Kidney glomerular epithelial cell (primary cell): ENCODE results near the gene NIPAL1.

Experiments used
- DNase-seq: peaks from one replicate; lab custom pipeline; 2025; lab: John Stamatoyannopoulos, UW

The NIPAL1 gene

DNA sequence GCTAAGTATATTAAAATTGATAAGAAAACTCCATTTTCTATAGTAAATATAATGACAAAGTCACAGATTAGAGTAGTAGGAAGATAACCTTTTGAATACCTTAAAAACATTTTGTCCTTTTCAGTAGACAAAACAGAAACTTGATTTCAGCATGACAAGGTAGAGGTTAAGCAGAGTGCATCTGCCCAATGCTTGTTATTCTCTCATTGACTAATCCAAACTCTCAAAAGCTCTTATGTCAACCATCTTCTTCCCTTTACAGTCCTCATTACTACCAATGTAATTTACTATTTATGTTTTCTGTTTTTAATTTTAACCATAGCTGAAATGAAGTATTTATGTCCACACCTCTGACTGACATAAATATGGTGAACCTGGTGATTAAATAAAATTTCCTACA is 11.1 kb downstream of the NIPAL1 start:
- no peak for DNase-seq

DNA sequence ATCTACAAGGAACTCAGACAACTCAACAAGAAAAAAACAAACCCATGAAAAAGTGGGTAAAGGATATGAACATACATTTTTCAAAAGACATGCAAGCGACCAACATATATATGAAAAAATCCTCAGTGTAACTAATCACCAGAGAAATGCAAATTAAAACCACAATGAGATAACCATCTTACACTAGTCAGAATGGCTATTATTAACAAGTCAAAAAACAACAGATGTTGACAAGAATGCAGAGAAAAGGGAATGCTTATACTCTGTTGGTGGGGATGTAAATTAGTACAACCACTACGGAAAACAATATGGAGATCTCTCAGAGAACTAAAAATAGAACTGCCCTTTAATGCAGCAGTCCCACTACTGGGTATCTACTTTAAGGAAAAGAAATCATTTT is 12.1 kb downstream of the NIPAL1 start:
- no peak for DNase-seq

DNA sequence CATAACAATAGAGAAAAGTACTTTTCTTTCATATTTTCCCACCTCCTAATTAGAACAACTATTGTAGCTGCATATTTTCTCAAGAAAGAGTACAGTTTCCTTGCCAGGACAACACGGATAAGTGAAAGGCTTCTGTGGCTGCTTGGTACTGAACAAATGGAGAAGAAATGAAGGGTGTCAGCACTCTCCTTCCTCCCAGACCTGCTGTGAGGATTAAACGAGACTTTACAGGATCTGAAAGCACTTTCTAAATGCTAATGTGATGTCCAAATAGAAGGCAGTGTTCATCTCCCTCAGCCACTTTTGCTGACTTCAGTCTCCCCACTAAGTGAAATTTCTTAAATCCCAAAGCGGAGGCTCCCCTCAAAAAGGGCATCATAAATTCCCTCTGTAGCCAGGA is 13.9 kb downstream of the NIPAL1 start:
- no peak for DNase-seq

DNA sequence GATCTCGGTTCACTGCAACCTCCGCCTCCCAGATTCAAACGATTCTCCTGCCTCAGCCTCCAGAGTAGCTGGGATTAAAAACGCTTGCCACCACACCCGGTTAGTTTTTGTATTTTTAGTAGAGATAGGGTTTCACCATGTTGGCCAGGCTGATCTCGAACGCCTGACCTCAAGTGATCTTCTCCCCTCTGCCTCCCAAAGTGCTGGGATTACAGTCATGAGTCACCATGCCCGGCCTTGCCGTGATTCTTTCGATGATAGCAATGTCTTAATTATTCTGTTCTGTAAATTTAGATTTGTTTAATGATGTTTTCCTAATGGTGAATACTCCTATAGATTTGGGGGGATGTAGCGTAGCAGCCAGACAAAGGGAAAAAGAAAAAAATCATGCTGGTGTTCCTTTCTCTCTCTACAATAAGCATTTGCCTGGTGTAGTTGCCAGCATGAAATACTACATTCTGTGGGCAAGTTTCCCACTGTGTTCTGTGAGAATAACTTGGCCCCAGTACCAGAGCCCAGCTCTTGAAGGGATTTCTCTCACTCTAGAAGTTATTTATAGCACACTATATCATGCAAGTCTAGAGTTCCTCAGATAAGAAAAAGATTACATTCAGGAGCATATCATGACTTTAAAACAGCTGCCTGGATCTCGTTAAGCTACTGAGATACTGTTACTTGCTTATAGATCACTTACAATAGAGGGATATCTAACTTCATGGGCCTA is 15.4 kb downstream of the NIPAL1 start:
- no peak for DNase-seq

DNA sequence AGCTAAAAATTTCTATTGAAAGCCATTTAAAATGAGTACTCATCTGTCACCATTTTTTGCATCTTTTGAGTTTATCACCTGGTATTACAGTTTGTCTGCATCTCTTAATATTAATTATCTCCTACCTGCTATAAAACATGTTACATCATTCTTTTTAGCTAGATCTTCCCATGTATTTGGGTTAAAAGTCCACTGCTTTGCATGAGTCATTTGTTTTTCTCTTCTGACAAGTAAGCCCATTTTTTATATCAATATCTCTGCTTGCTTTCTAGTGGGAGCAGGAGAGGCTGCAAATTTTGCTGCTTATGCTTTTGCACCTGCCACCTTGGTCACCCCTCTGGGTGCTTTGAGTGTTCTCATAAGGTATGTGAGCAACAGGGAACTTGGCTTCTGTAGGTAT is 16.1 kb downstream of the NIPAL1 start:
- DNase-seq = no peak

DNA sequence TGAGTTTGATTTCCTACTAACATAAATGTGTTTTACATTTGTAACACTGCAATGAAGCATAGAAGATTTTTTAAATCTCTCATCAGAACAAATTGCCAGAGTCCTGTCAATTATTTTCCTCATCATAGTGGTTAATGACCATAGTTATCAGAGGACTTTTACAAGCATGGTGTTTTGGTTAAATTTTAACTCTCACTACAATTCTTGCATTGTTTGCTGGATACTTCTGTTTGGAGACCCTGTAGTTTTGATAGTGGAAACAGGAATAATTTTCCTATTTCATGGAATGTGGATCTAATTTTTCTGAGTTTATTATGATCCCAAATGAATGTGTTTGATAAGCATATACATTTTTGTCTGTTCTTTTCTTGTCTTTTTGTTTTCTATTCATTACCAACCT is 16.8 kb downstream of the NIPAL1 start:
- no peak for DNase-seq

DNA sequence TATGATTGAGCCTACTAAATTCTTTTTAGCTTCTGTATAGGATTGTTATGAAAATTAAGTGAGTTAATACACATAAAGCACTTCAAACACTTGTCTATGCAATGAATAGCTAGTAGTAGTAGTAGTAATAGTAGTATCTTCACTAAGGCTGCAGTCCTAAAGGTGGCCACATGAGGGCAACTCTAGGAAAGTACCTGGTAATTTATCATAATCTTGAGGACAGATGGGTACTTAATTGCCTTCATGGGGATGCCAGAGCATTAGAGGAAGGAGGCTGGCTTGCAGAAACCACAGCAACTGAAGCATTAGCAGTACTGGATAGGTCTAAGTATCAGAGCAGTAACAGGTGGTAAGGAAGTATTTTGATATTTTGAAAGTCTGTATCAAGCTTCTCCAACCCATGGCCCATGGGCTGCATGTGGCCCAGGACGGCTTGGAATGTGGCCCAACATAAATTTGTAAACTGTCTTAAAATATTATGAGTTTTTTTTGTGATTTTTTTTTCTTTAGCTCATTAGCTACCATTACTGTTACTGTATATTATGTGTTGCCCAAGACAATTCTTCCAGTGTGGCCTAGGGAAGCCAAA is 17.3 kb downstream of the NIPAL1 start:
- peak; percentile 14 for DNase-seq

DNA sequence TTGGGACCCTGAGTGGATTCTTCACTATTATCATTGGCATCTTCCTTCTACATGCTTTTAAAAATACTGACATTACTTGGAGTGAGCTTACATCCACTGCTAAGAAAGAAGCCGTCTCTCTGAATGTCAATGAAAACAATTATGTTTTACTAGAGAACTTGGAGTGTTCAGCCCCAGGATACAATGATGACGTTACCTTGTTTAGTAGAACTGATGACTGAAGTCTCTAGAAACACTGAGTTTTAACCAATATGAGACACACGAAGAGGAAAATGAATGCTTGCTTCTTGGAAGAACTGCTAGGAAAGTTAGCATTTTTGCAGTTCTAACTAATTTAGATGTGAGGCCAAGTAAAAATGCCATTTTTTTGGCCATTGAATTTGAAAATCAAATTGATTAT is 19.4 kb downstream of the NIPAL1 start:
- no peak for DNase-seq

DNA sequence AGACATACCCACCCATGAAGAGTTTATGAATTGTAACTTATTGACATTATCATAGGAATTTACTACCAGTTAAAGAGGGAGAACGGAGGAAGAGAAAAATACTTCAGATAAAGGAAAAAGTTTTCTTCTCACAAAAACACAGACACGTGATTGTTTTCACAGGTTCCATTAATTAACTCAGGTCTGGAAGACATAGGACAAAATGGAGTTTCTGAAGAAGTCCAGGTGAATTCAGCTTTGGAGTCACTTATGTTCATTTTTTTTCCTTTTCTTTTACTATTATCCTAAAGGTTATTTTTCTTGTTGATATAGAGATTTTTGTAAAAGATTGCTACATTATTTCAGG is 20.5 kb downstream of the NIPAL1 start:
- DNase-seq = no peak

DNA sequence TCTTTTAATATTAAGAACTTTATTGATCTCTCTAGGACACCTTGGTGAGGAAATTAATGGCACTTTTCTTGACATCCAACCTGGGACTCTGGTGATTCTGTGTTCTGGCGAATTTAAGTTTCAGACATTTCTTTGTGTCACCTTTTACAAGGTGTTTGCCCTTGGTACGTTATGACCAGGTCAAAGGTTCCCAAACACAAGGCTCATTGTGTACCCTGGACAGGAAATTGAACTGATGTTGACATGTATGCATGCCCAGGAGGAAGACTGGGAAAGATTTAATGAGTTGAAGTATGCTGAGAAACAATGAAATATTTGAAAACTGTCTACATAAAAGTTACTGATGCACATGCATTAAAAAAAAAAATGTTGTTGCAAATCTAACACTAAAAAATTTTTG is 22.1 kb downstream of the NIPAL1 start:
- DNase-seq = no peak

DNA sequence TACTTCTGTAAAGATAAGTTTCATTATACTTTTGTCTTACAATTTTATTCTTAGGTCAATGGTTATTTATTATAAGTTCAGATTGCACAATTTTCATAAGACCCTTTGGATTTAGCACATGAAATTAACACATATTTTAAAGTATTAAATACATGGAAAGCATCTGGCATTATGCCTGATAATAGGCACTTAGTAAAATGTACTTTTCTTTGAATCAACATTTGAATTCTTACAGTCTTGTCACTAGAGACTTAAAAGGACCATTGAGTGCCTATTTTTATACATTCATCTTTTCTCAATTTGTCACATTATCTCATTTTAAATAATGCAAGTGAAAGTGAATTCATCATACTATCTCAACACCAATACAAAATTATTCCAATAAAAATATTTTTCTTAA is 23.0 kb downstream of the NIPAL1 start:
- DNase-seq = no peak

DNA sequence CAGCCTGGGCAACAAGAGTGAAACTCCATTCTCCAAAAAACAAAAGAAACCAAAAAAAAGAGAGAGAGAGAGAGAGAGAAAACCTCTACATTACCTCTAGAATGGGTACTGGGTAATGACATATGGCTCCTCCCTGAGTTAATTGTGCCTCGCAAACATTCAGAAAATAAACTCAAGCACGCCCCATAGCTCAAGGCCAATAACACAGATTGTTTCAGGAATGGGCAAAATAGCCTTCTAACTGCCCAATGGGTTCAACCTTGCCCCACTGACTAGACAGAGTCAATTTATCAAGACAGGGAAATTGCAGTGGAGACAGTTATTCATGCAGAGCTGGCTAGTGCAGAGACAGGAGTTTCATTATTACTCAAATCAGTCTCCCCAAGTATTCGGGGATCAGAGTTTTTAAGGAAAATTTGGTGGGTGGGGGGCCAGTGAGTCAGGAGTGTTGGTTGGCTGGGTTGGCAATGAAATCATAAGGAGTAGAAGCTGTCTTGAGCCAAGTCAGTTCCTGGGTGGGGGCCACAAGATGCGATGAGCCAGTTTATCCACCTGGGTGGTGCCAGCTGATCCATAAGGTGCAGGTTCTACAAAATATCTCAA is 25.1 kb downstream of the NIPAL1 start:
- DNase-seq = no peak

DNA sequence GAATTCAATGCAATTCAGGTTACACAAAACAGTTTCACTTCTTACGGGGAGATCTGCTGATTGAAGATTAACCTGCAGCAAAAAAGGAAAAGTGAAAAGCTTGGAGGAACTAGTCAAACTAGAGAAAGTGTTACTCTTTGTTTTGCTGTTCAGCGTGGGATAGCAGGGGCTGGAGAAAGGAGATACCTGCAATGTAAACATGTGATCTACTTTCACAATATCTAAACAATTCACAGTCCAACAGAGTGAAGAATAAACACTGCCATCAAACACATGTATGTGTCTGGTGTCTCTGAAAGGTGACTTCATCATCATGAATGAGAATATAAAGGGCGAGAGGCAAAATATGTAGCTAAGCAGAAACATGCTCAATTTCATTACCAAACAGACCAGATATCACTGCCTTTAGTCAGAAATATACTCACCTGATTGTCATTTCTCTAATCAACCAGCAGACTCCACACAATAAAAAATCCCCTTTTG is 26.4 kb downstream of the NIPAL1 start:
- DNase-seq = no peak

DNA sequence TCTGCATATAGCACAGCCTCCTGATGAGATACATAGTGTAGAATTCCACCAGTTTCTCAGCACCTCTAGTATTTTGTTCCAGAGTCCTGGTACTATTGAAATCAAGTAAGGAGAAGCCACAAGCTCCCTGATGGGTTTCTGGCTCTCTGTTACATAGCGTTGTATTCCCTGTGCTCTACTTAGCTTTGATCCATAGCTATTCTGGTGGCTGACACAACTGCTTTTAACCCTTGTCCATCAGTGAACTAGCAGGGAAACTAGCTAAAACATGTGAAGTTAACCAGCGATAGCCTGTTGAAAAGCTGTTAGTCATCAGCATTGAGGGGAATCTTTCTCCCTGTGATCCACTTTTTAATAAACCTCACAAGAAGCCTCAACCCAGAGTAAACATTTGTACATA is 26.9 kb downstream of the NIPAL1 start:
- DNase-seq = no peak

DNA sequence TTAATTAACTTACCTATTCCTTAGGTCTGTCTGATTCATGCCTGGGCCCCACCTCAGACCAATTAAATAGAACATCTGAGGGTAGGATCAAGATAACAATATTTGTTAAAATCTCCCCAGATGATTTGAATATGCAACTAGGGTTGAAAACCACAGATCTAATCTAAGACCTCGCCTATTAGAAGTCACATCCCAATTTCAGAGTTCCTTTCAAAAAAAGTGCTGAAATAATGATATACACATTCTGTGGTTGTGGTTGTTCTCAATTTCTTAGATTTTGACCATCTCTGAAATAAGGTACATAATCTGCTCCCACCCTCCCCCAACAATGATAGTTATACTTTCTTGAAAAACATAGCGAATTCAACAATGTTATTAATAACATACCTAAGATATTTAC is 27.7 kb downstream of the NIPAL1 start:
- DNase-seq = no peak

DNA sequence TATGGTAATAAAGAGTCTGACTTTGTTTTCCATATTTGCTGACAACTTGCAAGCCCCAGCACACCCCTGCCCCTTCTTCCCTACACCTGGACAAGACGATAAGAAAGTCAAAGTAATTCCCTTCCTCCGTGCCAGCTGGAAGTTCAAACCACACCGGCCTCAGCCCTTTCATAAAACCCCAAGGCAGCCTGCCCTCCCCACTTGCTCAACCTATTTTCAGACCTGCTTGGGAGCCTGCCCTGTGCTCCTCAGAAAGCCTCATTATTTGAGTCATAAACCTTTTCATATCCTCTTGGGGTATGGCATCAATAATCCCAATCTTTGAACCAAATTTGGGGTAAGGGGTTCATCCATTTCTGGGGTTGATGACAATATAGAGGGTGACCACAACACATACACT is 29.5 kb downstream of the NIPAL1 start:
- no peak for DNase-seq

DNA sequence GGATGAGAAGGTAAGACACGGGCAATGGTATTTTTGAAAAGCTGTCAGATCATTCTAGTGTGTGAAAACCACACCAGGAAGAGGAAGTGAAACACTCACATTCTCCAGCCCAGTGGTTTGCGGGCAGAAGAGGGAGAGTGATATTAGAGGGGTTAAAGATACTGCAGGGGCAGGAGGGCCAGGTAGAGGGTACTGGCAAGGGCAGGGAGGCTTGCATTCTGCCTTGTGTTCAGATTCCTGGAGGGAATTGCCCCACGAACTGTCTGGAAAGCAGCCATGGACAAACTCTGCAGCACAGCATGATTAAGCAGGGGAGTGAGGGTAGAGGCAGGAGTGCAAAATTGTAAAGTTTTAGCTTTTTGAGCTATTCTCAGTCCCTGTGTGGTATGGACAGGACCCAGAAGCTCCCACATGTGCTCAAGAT is 30.9 kb downstream of the NIPAL1 start:
- no peak for DNase-seq

DNA sequence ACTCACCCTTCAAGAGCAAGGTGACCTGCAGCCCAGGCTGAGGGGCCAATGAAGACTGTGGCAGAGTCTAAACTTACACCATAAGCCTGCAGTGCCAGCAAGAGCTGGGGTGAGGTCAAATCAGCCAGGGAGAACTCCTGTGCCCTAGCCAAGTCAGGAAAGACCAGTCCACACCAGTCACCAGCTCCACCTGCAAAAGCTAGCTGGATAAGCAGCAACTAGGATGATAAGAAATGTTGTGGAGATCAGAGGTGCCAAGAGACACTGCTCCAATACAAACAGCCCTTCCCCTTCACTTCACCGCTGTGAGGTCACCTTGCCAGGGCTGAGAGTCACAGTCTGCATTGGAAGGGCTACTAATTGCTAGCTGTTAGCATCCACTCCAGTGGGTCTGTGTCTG is 31.3 kb downstream of the NIPAL1 start:
- no peak for DNase-seq

DNA sequence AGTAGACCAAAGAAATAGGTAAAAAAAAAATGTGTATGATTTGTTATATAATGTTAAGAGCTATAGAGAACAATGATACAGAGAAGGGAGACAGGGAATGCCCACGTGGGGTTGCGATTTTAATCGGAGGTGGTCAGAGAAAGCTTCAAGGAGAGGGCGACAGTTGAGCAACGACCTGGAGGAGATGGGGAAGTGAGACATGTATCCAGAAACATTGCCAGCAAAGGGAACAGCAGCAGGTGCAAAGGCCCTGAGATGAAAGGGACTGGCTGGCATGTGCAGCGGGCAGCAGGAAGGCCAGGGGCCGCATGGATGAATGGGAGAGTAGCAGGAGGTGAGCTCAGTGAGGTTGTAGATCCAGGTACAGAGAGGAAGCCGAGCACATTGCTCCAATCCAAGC is 32.9 kb downstream of the NIPAL1 start:
- DNase-seq = no peak

DNA sequence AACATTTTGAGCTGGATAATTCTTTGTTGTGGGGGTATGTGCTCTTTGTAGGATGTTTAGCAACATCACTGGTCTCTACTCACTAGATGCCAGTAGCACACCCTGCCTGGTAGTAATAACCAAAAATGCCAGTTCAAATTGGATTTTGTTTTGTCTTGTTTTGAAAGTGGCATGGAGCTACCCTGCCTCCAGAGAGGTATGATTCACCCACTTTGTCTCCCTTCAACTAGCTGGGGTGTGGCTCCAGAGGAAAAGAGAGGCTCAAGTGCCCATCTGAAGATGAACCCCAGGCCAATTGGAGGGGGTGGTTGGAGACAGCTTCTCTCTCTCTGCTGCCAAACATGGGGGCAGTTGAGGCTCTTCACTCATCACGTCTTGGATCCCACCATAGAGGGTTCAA is 34.5 kb downstream of the NIPAL1 start:
- no peak for DNase-seq

DNA sequence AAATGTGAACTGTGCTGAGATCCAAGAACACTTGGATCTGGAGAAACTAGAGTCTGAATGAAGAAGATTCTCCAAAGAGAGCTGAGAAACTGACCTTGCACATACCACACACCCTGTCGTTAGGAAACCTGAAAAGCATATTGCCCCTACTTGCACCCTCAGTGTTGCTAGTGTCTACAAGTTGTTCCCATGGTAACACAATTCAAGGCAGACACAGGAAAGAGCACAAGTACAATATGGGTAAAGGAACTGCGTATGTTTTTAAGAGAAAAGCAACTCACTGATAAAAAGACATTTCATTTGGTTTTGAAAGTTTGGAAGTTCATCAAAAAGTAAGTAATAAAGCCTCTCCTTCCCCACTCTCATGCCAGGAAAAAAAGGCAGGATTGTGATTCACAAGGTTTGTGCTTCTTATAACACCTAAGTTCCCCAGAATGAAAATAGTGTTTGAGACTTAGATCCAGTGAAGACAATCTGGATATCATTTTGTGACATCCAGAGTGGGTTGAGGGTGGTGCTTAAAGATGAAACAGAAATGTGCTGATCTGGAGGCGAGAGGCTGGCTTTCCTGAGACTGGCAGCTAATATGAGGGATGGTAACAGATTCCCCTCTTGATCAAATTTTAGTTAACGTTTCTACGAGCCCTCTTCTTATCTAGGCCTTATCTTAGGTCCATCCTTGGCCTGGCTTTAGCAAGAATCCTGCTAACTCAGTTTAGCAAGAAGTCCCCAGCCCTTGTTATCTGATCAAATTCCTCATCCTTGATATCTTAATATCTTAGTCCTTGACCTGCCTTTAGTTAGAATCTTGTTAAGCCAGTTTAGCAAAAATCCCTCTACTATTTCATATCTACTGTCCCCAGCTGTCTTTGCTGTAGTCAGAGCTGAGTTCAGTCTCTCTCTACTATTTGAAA is 42.3 kb downstream of the NIPAL1 start:
- no peak for DNase-seq

DNA sequence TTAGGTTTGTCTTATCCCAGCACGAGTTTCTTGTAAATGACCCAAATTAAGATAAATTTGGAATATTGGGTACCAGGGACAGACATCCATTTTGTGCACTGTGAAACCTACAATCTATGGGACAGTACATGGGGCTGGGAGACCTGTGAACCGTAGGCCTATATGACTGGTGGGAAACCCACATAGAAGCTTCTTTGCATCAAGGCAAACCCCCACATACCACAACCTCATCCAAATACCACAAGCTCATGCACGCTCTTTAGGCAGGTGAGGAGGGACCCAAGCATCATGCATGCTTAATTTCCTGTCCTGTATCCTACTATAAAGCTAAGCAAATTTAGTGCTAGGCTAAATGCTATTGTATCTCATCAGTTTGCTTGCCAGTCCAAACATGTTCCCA is 47.8 kb downstream of the NIPAL1 start:
- no peak for DNase-seq

DNA sequence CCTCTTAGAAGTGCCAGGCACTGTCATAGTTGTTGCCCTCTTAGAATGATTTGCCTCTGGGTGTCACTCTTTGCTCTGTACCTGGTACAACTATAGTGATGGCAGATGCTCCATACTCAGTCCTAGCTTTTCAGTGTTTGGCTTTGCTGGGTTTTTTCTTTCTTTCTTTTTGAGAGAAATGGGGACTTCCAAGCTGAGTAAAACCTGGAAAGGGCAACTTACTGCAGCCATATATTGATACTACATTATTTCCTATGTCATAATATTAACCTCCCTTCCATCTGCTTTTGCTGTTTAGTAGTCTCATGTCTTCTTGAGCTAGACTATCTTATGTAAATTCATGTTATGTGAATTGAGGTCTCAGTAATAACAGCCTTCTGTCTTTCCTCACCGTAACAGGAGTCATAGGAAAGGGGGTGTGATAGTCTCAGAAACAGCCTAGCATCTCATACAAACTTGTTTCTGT is 49.0 kb downstream of the NIPAL1 start:
- no peak for DNase-seq
